NCI-H82 (cell line): ENCODE data around the gene PFKM.

ENCODE experiments used
- DNase-seq: peaks from one replicate; lab custom pipeline; 2025; lab: John Stamatoyannopoulos, UW

The PFKM gene

DNA sequence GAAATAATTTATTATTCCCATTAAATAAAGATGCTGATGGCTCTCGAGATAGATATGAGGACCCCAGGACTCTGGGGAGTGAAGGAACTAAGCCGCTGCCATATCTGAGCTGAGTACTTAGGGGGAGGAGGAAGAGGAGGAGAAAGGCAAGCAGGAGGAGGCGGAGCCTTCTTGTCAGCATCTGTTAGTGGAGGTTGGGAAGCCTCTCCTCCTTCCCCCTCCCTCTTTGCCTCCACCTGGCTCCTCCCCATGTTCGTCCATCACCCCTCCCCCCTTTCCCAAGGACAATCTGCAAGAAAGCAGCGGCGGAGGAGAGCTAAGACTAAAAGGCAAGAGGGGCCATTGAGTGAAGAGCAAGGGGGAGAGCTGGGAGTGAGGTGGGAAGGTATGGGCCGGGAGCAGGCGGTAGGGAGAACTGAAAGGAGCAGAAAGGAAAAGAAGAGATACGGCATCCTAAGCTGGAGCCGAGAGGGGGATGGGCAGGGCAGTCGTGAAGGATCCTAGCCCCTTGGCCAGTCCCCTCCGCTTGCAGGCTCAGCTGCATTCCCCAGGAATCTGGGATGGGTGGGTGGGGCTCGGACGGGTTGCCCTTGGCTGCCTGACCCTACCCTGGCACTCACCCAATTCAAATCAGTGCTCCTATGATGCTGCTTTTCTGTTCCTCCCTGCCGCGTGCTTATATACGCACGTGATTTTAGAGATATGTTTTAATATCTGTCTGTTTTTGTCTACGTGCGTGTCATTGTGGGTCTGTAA lies at the start of gene PFKM:
TSS of gene PFKM (plus strand) at position 287 of the 756 bp plus-strand sequence. CDS start 3,411 bp downstream, outside the sequence.
- DNase-seq = peak; percentile 99

DNA sequence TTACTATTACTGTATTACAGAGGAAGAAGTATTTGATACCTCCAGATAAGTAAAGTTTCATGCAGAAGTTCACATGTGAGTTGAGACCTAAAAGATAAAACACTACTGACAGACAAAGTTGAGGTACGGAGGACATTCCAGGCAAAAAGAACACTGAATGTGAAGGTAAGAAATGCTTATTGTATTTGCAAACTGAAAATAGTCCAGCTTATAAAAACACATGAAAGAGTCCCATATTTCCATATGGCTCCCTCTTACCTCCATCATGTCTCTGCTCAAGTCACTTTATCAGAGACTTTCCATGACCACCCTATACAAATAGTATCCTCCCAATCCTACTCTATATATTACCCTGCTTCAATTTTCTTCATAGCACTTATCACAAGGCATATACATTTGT lies 49.1 kb upstream of the PFKM start:
- DNase-seq = no peak

DNA sequence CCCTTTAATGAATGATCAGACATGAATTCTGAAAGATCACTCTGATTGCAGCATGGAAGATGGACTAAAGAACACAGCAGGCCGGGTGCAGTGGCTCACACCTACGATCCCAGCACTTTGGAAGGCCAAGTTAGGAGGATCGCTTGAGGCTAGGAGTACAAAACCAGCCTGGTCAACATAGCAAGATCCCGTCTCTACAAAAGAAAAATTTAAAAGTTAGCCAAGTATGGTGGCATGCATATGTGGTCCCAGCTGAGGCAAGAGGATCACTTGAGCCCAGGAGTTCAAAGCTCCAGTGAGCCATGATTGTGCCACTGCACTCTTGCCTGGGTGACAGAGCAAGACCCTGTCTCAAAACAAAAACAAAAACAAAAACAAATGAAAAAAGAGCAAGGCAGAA lies 48.4 kb upstream of the PFKM start:
- DNase-seq = no peak

DNA sequence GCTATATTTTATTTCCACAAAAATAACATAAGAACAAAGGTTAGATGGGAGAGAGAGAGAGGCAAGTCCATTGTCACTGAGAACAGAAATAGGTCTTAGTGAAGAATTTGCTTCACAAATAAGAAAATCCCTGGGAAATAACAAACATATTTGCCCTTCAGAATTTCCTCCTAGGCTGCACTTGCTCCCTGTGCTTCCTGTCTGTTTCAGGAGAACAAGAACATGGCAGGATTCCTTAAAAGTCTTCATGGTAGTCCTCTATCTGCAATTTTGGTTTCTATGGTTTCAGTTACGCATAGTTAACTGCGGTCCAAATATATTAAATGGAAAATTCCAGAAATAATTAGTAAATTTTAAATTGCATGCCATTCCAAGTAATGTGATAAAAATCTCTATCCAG lies 47.4 kb upstream of the PFKM start:
- DNase-seq = no peak

DNA sequence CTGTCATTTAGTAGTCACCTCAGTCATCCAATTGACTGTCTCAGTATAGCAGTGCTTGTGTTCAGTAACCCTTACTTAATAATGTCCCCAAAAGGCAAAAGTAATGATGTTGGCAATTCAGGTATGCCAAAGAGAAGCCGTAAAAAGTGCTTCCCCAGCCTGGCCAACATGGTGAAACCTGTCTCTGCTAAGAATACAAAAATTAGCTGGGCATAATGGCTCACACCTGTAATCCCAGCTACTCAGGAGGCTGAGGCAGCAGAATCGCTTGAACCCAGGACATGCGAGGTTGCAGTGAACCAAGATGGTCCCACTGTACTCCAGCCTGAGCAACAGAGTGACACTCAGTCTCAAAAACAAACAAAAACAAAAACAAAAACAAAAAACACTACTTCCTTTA lies 46.9 kb upstream of the PFKM start:
- no peak for DNase-seq

DNA sequence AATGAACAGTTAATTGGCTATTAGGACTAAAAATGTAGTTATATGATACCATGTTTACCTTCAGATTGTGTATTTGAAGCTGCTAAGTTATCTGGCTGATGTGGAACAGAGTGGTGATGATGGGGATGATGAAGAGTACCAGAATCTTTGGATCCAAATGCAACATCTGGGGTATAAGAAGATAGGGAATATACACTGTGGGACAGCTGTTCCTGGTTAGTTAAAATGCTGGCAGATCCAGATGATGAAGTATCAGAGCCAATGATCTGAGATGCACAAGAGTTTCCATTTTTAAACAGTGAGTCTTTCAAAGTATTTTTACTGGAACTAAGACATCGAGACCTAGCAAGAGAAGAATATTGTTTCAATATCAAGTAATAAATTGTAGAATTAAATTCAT lies 44.9 kb upstream of the PFKM start:
- no peak for DNase-seq

DNA sequence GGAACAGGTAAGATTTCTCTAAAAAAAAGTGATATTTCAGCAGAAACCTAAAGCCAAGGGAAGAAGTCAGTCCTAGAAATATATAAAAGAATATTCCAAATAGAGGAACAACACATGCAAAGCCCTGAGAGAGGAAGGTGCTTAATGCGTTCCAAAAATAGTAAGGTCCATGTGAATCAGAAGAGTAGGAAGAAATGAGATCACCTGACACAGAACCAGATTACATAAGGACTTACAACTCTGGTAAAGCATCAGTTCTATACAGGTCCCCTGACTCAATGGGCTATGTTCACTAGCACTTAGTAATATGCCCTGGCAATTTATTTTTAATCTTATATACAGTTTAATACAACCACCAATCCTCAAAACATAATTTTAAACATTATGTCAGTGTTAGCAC lies 43.3 kb upstream of the PFKM start:
- DNase-seq = no peak

DNA sequence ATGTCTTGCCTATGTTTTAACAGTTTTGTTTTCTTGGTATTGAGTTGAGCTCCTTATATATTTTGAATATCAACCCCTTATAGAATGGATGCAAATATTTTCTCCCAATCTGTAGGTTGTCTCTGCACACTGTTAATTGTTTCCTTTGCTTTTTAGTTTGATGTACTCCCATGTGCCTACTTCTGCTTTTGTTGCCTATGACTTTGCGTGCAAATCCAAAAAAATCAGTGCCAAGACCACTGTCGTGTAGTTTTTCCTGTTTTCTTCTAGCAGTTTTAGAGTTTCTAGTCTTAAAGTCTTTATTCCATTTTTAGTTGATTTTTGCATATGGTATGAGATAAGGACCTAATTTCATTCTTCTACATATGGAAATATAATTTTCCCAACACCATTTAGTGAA lies 42.1 kb upstream of the PFKM start:
- DNase-seq = no peak

DNA sequence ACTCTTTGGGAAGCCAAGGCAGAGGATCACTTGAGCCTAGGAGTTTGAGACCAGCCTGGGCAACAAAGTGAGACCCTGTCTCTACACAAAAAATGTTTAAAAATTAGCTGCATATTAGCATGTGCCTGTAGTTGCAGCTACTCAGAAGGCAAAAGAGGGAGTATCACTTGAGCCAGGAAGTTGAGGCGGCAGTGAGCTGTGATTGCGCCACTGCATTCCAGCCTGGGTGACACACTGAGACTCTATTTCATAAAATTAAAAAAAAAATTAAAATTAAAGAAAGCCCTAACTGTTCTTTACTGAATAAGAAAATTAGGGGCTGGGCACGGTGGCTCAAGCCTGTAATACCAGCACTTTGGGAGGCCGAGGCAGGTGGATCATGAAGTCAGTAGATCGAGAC lies 40.3 kb upstream of the PFKM start:
- DNase-seq = no peak

DNA sequence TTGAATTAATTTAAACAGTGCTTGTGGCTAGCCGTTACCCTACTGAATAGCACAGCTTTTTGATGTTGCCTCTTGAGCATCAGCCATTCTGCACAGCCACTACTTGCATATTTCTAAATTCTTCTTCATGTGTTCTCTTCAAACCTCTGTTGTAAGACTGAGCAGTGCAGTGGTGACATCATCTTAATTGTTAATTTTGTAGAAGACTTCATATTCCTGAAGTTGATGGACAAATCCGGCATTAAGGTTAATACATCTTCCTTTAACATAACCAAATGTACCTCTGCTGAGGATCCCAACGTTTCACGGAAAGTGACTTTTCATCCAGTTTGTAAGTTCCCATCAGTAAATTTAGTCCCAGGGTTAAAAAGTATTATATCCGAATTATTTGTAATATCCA lies 38.9 kb upstream of the PFKM start:
- DNase-seq = no peak

DNA sequence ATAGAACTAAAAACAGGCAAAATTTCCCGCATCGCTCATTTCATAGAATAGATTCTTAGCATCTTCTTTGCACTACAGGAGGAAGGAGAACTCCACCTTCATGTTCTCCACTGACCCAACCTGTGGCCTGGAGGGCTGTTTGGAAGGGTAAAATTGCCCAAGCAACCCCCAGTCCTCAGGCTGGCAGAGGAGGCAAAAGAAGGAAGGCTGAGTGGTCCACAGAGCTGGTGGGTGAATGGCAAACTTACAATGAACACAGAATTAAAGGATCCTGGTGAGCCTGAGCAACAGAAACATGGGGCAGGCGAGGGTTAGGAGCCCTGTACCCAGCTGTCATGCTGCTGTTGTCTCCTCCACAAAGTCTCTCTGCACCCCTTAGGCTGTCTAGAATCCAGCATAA lies 38.3 kb upstream of the PFKM start:
- DNase-seq = no peak

DNA sequence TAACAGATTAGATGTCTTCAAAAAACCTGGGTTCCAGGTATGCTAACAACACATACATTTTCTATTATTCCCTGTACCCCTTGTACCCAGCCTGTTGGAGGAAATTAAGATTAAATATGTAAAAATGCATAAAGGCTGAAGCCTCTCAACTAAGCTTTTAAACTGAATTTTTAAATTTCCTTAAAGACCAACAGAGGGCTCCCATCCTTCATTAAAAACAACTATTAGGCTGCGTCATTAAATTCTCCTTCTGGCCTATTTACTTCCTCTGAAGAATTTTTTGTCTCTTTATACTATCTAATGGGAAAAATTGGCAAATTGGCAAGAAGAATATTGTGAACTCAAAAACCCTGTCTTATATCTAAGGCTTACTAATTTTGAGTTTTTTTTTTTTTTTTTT lies 35.1 kb upstream of the PFKM start:
- peak; percentile 2 for DNase-seq

DNA sequence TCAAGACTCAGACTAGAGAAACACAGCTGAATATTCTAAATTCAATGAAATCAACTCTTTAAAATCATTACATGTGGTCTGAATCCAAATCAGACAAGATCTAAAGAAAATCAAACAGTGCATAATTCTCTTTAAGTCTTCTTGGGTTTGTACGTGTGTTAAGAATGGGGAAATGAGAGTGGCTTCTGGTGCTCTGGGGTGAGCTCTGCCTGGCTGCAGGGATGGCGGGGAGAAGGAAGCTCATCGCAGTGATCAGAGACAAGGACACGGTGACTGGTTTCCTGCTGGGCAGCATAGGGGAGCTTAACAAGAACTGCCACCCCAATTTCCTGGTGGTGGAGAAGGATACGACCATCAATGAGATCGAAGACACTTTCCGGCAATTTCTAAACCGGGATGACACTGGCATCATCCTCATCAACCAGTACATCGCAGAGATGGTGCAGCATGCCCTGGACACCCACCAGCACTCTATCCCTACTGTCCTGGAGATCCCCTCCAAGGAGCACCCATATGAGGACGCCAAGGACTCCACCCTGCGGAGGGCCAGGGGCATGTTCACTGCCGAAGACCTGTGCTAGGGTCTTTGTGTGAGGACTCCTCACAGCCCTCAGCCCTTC lies 34.2 kb upstream of the PFKM start:
- no peak for DNase-seq

DNA sequence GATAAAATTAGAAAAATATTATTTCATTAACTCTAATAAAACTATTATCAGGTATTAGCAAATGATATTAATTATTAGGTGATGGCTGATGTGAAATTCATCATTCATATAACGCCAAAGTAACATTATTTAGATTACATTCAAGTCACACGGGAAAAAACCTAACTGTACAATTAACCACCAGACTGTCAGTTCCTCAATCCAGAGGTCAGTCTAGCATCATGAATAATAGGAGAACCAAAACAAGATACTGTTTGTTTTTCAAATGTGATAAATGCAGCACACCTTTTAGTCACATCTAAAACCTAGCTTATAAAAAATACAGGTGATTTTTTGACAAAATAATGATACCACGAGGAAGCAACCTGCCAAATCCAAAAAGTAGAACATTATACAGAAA lies 32.8 kb upstream of the PFKM start:
- no peak for DNase-seq

DNA sequence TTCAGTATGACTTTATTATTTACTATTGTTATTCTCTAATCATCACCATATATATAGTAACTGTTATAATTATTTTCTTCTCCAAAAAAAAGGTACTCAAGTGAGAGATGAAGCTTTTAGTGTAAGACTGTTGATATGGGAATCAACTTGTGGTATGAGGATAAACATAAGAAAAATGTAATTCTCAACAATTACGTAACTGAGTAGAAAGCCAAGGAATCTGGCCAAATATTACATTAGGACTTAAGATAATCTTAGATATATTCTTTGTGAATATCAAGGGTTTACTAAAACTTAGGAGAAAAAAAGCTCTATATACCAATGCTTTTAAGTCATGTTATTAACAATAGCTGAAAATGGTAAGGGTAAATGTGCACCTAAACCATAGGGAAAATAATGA lies 26.6 kb upstream of the PFKM start:
- no peak for DNase-seq

DNA sequence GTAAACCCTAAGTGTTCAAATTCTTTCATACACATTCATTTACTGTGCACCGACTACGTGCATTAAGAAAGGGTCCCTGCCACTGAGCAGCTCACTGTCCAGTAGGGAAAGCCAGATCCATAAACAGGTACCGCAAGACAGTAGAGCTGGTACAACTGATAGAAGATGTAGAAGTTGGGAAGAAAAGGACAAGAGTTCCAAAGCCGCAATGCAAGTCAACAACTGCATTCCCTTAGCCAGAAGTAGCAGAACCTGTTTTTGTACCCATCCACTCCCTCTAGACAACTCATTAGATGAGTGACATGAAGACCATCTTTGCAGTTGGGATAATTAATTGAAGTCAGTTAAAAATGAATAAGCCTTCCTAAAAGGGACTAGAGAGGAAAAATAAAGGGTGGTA lies 14.6 kb upstream of the PFKM start:
- DNase-seq = no peak

DNA sequence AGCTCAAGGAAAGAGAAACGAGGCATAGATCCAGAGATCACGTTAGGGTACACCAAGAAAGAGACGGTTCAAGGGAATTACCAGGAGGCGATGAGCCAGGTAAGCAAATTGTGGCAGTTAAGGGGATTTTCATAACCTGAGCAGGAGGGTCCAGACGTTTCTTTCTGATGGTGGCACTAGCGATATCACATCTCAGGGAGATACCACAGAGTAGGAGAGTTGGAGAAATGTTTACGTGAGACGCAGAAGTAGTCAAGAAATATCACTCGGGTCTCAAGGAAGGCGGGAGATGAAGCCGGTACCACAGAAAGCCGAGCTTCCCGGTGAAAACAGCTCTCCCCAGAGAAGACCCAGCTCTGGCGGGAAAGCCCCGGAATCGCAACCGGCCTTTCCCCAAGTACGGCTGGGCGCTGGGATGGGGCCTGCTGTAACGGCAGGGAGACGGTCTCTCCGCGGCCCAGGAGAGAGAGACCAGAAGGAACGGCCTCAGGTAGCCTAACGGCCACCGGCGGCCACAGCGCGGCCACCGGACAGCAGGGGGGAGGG lies 13.8 kb upstream of the PFKM start:
- DNase-seq = peak; percentile 68

DNA sequence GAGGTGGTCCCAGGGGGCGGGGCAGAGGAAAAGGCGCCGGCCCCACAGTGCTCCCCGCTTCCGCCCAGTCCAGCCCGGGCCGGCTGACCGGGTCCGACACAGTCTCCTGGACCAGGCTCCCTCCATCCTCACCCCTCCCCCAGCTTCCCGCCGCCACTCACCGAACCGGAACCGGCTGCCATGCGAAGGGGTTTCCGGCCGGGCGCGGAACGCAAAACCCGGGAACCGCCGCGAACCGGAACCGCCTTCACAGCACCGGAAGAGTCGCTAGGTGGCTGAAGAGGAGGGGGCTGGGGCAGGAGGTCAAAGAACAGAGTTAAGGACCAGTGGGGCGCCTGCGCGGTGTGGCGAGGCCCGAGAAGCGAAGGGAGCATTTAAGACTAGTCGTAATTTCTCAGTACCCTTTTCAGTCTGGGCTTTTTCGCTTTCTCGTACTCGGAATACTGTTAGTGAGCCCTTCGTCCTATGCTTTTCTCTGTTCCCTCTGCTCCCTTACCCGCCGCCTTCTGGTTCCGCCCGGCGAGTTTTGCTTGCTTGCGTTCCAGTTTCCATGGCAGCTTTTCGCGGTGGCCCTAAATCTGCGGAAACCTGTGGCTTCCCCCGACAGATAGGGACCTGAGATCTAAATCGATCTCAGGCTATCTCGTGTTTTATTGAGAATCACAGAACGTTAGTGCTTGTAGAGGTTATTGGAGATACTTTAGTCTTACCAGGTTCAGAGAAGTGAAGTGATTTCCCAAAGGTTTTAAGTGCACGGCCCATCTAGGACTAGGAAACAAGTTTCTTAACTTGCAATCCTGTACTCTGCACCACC lies 13.1 kb upstream of the PFKM start, which contains the start of gene SENP1:
TSS of gene SENP1 (minus strand) at position 213 of the 814 bp plus-strand sequence. CDS start 4,607 bp downstream, outside the sequence.
- DNase-seq = peak; percentile 94

DNA sequence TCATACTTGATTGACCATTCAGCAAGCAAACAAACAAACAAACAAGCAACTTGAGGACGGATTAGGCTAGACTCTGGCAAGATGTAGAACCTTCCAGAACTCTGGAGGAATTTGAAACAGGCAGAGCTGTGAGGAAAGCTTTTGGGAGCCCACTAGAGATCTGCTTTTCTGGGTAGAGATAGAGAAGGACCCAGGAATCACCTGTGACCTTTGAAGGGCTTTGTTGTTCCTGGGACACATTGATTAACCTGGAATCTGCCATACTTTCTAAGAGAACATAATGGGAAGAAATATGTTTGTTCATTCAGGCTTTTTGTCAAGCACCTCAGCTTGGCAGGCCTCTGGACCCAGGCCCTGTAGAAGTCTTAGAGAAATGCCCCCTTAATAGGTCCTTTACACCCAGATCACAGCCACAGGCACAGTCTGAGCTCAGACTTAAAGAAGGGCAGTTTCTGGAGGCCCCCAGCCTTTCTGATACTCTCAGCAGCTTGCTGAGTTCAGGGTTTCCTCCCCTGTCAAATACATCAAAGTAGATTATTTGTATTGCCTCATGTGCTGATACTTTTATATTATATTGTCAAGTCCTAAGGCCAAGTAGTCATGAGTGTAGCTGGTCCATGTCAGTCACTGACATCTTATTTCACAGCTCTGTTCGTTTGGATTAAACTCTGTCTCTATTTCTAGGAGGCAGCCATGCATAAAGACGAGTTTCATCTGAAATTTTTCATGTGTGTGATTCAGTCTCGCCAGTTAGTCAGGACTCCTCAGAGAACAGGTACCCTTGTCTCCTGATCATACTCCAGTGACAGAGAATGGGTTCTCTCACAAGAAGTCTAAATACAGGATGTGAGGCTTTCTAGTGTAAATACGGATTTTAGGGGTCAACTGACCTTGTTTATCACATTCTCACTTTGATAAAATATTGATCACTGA lies 12.2 kb upstream of the PFKM start:
- no peak for DNase-seq

DNA sequence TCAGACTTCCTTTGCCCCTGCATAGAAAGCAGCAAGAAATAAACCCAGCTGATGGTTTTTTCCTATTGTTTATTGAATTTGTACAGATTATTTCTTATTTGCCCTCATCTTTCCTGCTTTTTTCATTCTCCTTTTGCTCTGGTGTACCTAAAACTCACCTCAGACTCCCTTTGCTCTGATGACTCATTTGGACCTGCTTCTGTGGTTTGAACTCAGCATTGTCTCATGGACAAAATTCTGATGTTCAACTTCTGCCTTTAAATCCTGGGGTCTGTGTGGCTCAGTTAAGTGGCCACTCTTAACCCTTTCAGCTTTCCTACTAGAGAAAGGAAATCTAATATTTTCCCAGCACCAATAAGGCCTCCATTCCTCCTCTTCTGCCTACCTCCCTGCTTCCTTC lies 9.7 kb upstream of the PFKM start:
- DNase-seq = no peak

DNA sequence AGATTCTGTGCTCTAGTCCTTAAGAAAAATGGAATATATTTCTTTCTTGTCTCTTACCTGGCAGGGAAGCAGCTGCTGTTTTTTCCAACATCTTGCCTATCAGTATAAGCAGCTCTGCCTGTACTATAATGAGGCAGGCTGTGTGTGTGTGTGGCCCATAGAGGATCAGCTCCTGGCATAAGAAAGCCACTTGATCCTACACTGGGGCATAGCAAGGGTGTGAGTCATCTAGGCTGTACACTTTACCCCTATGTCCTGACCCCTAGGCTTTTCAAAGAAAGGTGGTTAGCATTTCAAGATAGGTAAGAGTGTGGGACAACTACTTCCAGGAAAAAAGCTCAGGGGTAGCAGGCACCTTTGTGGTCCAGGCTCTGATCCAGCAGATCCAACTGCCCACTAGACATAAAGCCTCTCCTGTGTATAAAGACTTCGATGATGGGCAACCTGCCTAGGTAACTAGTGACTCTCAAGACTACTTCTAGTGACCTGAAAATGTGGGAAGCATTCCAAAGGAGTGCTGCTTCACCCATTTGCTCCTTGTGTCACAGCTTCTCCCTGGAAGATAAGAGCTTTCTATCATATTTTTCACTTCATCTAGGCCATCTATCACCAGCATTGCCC lies 8.4 kb upstream of the PFKM start:
- no peak for DNase-seq
